Endothelial cell of umbilical vein (primary cell): ENCODE measurements around the gene TMEM131. TPM values are rescaled to one million over a fixed set of nuclear protein-coding genes. Genes with fewer than 3 reads are reported as not detected.

Experiments used
- BruUV-seq: library from RNA; stranded (reverse); fragments of 400-500 nt; replicated peaks from 2 replicates; lab custom pipeline; 2021; lab: Mats Ljungman, UMichigan
- CTCF ChIA-PET: fragments of 300-600, 350-600 bp; sonication (Branson Sonifier 250); formaldehyde crosslinking; loops from one replicate; lab custom pipeline; 2021; ENCODE audit warnings: antibody characterized with exemption, inconsistent platforms; lab: Charles Lee
- POLR2A ChIA-PET: fragments of 300-600, 350-600 bp; sonication (Branson Sonifier 250); formaldehyde crosslinking; loops from one replicate; lab custom pipeline; 2021; ENCODE audit warnings: antibody characterized with exemption, inconsistent platforms; lab: Charles Lee
- DNase-seq: peaks from one replicate; pipeline ENCODE4 v3.0.0-alpha.2; 2011; ENCODE audit warnings: low read depth, low spot score
- FAIRE-seq: peaks from 2 replicates; lab custom pipeline; 2011; peaks lifted over from hg19 to GRCh38; lab: Jason Lieb, UNC
- H2AFZ ChIP-seq: 2 replicates; pipeline ENCODE4 v1.6.0; 2012; ENCODE audit warnings: low read depth, low read length, control low read depth, inconsistent platforms
- H3K27ac ChIP-seq: 2 replicates; pipeline ENCODE4 v1.5.1; 2011; ENCODE audit warnings: low read depth, mild to moderate bottlenecking, control low read depth, low read length, moderate library complexity; ENCODE audit not compliant: insufficient read depth
- H3K27me3 ChIP-seq, 2 experiments: 2 replicates each; pipeline versions ENCODE4 v1.6.0 to v1.6.1; 2011; ENCODE audit warnings: low read length in 2 of 2, mixed read lengths in 1 of 2; ENCODE audit not compliant: control insufficient read depth in 2 of 2, insufficient read depth in 2 of 2
- H3K36me3 ChIP-seq, 2 experiments: 2 replicates in 1 of 2; 3 replicates in 1 of 2; pipeline ENCODE4 v1.5.1; 2011; ENCODE audit warnings: low read length in 2 of 2, mild to moderate bottlenecking in 1 of 2, moderate library complexity in 1 of 2; ENCODE audit not compliant: control insufficient read depth in 2 of 2, insufficient read depth in 2 of 2; ENCODE audit errors: extremely low read depth in 1 of 2
- H3K4me1 ChIP-seq: 3 replicates; pipeline ENCODE4 v1.5.1; 2011; ENCODE audit warnings: mild to moderate bottlenecking, low read length; ENCODE audit not compliant: control insufficient read depth, insufficient read depth; ENCODE audit errors: extremely low read depth
- H3K4me2 ChIP-seq: 2 replicates; pipeline ENCODE4 v1.6.1; 2011; ENCODE audit warnings: low read length, control low read depth, mixed read lengths; ENCODE audit not compliant: insufficient read depth
- H3K4me3 ChIP-seq, 3 experiments: fragments of 200-600 bp in 1 of 3; sonication (generic), shearing (Covaris generic) in 1 of 3; replicated peaks in 1 of 3; 2 replicates each; pipeline ENCODE4 v1.5.1; 2011 to 2016; ENCODE audit warnings: control low read depth in 3 of 3, low read length in 3 of 3, mild to moderate bottlenecking in 2 of 3, inconsistent platforms in 1 of 3, low read depth in 1 of 3, moderate library complexity in 1 of 3; ENCODE audit not compliant: insufficient read depth in 1 of 3
- H3K79me2 ChIP-seq: 2 replicates; pipeline ENCODE4 v1.6.0; 2012; ENCODE audit warnings: low read length, inconsistent platforms; ENCODE audit not compliant: control insufficient read depth, insufficient read depth
- H3K9ac ChIP-seq: replicated peaks from 2 replicates; pipeline ENCODE3; 2011; ENCODE audit warnings: low read length, control low read depth; ENCODE audit not compliant: insufficient read depth; ENCODE audit errors: extremely low read depth
- H3K9me1 ChIP-seq: replicated peaks from 3 replicates; pipeline ENCODE4 v1.6.0; 2011; ENCODE audit warnings: mild to moderate bottlenecking, low read length; ENCODE audit not compliant: control insufficient read depth, insufficient read depth; ENCODE audit errors: extremely low read depth
- H3K9me3 ChIP-seq: replicated peaks from 2 replicates; pipeline ENCODE4 v1.5.1; 2012; ENCODE audit warnings: low read length, inconsistent platforms; ENCODE audit not compliant: control insufficient read depth, insufficient read depth
- H4K20me1 ChIP-seq: replicated peaks from 2 replicates; pipeline ENCODE3; 2011; ENCODE audit warnings: mild to moderate bottlenecking, low read length; ENCODE audit not compliant: control insufficient read depth, insufficient read depth; ENCODE audit errors: extremely low read depth
- EZH2 ChIP-seq: IDR thresholded peaks from 2 replicates; pipeline ENCODE4 v1.6.1; 2012; ENCODE audit warnings: borderline replicate concordance, low read depth, mild to moderate bottlenecking, moderate library complexity, low read length, inconsistent platforms; ENCODE audit not compliant: severe bottlenecking
- FOS ChIP-seq: IDR thresholded peaks from 2 replicates; pipeline ENCODE4 v1.6.1; 2011; ENCODE audit warnings: mild to moderate bottlenecking, low read length, moderate library complexity, borderline replicate concordance; ENCODE audit not compliant: insufficient read depth
- GATA2 ChIP-seq: IDR thresholded peaks from 2 replicates; pipeline ENCODE4 v1.7.0; 2011; ENCODE audit warnings: low read depth, mild to moderate bottlenecking, moderate library complexity, mixed read lengths, low read length; ENCODE audit not compliant: insufficient read length, insufficient read depth
- JUN ChIP-seq: IDR thresholded peaks from 2 replicates; pipeline ENCODE4 v1.6.1; 2011; ENCODE audit warnings: borderline replicate concordance, low read depth; ENCODE audit not compliant: insufficient read length, insufficient read depth
- MAX ChIP-seq: IDR thresholded peaks from 2 replicates; pipeline ENCODE4 v1.6.1; 2011; ENCODE audit not compliant: insufficient read depth, insufficient read length
- MYC ChIP-seq: IDR thresholded peaks from one replicate; pipeline ENCODE4 v1.6.1; 2011; ENCODE audit warnings: mild to moderate bottlenecking, low read depth, low read length
- POLR2A ChIP-seq: IDR thresholded peaks from 2 replicates; pipeline ENCODE4 v1.6.1; 2012; ENCODE audit warnings: low read depth, mild to moderate bottlenecking, control low read depth, low read length
- POLR2AphosphoS5 ChIP-seq: IDR thresholded peaks from 2 replicates; pipeline ENCODE4 v1.6.1; 2012; ENCODE audit warnings: low read depth, mild to moderate bottlenecking, control low read depth, low read length, moderate library complexity; ENCODE audit not compliant: insufficient read depth
- dilution Hi-C: fragments of 300-500 bp; cut with MboI; formaldehyde crosslinking; loops from one replicate; pipeline ENCODE4 v1.15.0; 2019; ENCODE audit warnings: low sequenced_read_pairs; ENCODE audit not compliant: extremely low pct_ligation_motif_present
- intact Hi-C: fragments of 100-400 bp; cut with micrococcal nuclease; formaldehyde crosslinking; loops from one replicate; pipeline ENCODE4 v1.10.0; 2022
- polyA plus RNA-seq, 4 experiments: library from polyadenylated mRNA; depleted of rRNA in 3 of 4; stranded (reverse) in 3 of 4; unstranded in 1 of 4; fragments of >200 nt; gene quantifications; 2 replicates each; pipeline versions ENCODE4 v1.2.1 to v1.2.3, GENCODE V29; 2011 to 2012; ENCODE audit warnings: missing spikeins in 1 of 4
- total RNA-seq: library from RNA; stranded (reverse); gene quantifications from 2 replicates; pipeline ENCODE4 v1.2.3, GENCODE V29; 2021
- TF ChIP-seq, protein P1 (sequence below), 2 donors: IDR thresholded peaks; 1 replicate in 1 of 2; 2 replicates in 1 of 2; pipeline ENCODE4 v1.5.1; 2011; ENCODE audit warnings: low read length in 2 of 2, mild to moderate bottlenecking in 2 of 2, moderate library complexity in 2 of 2, control low read depth in 1 of 2, inconsistent platforms in 1 of 2, low read depth in 1 of 2; ENCODE audit not compliant: insufficient read depth in 1 of 2; ENCODE audit errors: extremely low read depth in 1 of 2

The TMEM131 gene
- total and polyA plus RNA-seq, 2 donors (not counting 3 experiments of a cell fraction or from before 2014, with no cell fraction given): 12.2 to 28.6 TPM

- Histone ChIP-seq H3K9me1 (no peaks in the 10 kb centered on the region), H2AFZ (no peak overlapping the region), H3K27me3 (no peaks in the 10 kb centered on the region), H3K4me3 (no peak overlapping the region), H3K4me1 (no peaks in the 10 kb centered on the region), H3K4me2 (no peak overlapping the region), H3K27ac (no peak overlapping the region), H3K36me3 (no peaks in the 10 kb centered on the region), H3K9ac (no peak overlapping the region), H4K20me1 (peaks cover 3% of the 10 kb centered on the region), H3K9me3 (no peaks in the 10 kb centered on the region), H3K79me2 (peaks cover 34% of the 10 kb centered on the region)
- CTCF ChIA-PET: interaction anchor here (1.5 kb wide), 1 partner anchor 303 kb away, joined by 3 read pairs; no protein-coding TSS in a partner anchor
- POLR2A ChIA-PET: no interaction called here
- FAIRE-seq: no peak
- DNase-seq: no peak
- BruUV-seq: no TSS peak
- dilution Hi-C loops: no loop called here
- TF ChIP-seq POLR2A: no peak
- no peak for TF ChIP-seq EZH2
- no peak for TF ChIP-seq MAX
- TF ChIP-seq, protein P1, sequence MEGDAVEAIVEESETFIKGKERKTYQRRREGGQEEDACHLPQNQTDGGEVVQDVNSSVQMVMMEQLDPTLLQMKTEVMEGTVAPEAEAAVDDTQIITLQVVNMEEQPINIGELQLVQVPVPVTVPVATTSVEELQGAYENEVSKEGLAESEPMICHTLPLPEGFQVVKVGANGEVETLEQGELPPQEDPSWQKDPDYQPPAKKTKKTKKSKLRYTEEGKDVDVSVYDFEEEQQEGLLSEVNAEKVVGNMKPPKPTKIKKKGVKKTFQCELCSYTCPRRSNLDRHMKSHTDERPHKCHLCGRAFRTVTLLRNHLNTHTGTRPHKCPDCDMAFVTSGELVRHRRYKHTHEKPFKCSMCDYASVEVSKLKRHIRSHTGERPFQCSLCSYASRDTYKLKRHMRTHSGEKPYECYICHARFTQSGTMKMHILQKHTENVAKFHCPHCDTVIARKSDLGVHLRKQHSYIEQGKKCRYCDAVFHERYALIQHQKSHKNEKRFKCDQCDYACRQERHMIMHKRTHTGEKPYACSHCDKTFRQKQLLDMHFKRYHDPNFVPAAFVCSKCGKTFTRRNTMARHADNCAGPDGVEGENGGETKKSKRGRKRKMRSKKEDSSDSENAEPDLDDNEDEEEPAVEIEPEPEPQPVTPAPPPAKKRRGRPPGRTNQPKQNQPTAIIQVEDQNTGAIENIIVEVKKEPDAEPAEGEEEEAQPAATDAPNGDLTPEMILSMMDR (IDR thresholded peaks at IDR 0.05; ENCODE audit: extremely low read depth in 1 of 2, insufficient read depth in 1 of 2, low read depth in 1 of 2, low read length in 2 of 2): no peak
- no peak for TF ChIP-seq MYC
- TF ChIP-seq POLR2AphosphoS5: no peak
- TF ChIP-seq JUN: no peak
- no peak for TF ChIP-seq FOS
- TF ChIP-seq GATA2: no peak
- intact Hi-C loops: no loop called here
Measured at GRCh38 chr2:97967931-97968627, 27.7 kb downstream of the TMEM131 start.
